Activated CD4-positive, alpha-beta memory T cell treated with anti-CD3 and anti-CD28 coated beads for 36 hours (primary cell): Measurements from ENCODE around the gene CAV2. TPM values are rescaled to one million over a fixed set of nuclear protein-coding genes. Genes with fewer than 3 reads are reported as not detected.

ENCODE experiments used
- CTCF ChIA-PET: fragments of 350-600 bp; sonication (Branson Sonifier 250); formaldehyde crosslinking; loops from one replicate; lab custom pipeline; 2021; ENCODE audit warnings: antibody characterized with exemption, inconsistent platforms; lab: Charles Lee
- POLR2A ChIA-PET: fragments of 350-600 bp; sonication (Branson Sonifier 250); formaldehyde crosslinking; loops from one replicate; lab custom pipeline; 2021; ENCODE audit warnings: antibody characterized with exemption; lab: Charles Lee
- DNase-seq: peaks from one replicate; pipeline ENCODE4 v3.0.0-alpha.2; 2020
- H3K27ac Mint-ChIP-seq: one replicate; pipeline ENCODE4 v1.8.0; 2021; ENCODE audit warnings: mixed read lengths
- H3K27me3 Mint-ChIP-seq: one replicate; pipeline ENCODE4 v1.8.0; 2021; ENCODE audit warnings: mixed read lengths
- H3K36me3 Mint-ChIP-seq: one replicate; pipeline ENCODE4 v1.8.0; 2021; ENCODE audit warnings: mixed read lengths
- H3K4me1 Mint-ChIP-seq: one replicate; pipeline ENCODE4 v1.8.0; 2021; ENCODE audit warnings: low read depth, mixed read lengths
- H3K4me3 Mint-ChIP-seq: one replicate; pipeline ENCODE4 v1.8.0; 2021; ENCODE audit warnings: mild to moderate bottlenecking, mixed read lengths
- H3K9me3 Mint-ChIP-seq: one replicate; pipeline ENCODE4 v1.8.0; 2021; ENCODE audit warnings: mixed read lengths
- intact Hi-C: fragments of 100-400 bp; cut with micrococcal nuclease; formaldehyde crosslinking; loops from one replicate; pipeline ENCODE4 v1.15.1; 2023
- total RNA-seq, 2 experiments: library from RNA; stranded (reverse); gene quantifications; one replicate each; pipeline ENCODE4 v1.2.3, GENCODE V29; 2021

CAV2 gene
- total RNA-seq, 2 experiments from 2014 or later = not detected

- DNase-seq = peak; percentile 76
- intact Hi-C loops = no loop called here
- ChIA-PET CTCF (interaction anchor here (0.5 kb wide), 1 partner anchor 395 kb away, joined by 3 read pairs; no protein-coding TSS in a partner anchor), POLR2A (no interaction called here)
- H3K9me3 Mint-ChIP-seq = no peaks in the 10 kb centered on the region
- no peaks in the 10 kb centered on the region for H3K36me3 Mint-ChIP-seq
- peaks cover 42% of the 10 kb centered on the region for H3K27me3 Mint-ChIP-seq
- H3K4me1 Mint-ChIP-seq = peaks cover 10% of the 10 kb centered on the region
- H3K27ac Mint-ChIP-seq = no peak overlapping the region
- H3K4me3 Mint-ChIP-seq = peak overlapping the region; percentile 12
Observed at GRCh38 chr7:116500078-116500853, 728 bp downstream of the CAV2 start.

- Mint-ChIP-seq H3K4me1 (peaks cover 10% of the 10 kb centered on the region), H3K27me3 (peaks cover 49% of the 10 kb centered on the region), H3K36me3 (no peaks in the 10 kb centered on the region), H3K9me3 (no peaks in the 10 kb centered on the region), H3K27ac (no peak overlapping the region), H3K4me3 (no peak overlapping the region)
- ChIA-PET CTCF (interaction anchor here (1.6 to 1.8 kb wide), 3 partner anchors 24 to 243 kb away, joined by 3 to 10 read pairs (median 6); no protein-coding TSS in a partner anchor), POLR2A (interaction anchor here (1.4 kb wide), 1 partner anchor 25 kb away, joined by 3 read pairs; no protein-coding TSS in a partner anchor)
- intact Hi-C loops = no loop called here
- no peak for DNase-seq
Observed at GRCh38 chr7:116501425-116502167, 2.1 kb downstream of the CAV2 start.

- Mint-ChIP-seq H3K4me1 (peaks cover 10% of the 10 kb centered on the region), H3K27me3 (peaks cover 50% of the 10 kb centered on the region), H3K4me3 (no peak overlapping the region), H3K36me3 (no peaks in the 10 kb centered on the region), H3K27ac (no peak overlapping the region), H3K9me3 (no peaks in the 10 kb centered on the region)
- ChIA-PET POLR2A (interaction anchor here (1.4 kb wide), 1 partner anchor 24 kb away, joined by 3 read pairs; no protein-coding TSS in a partner anchor), CTCF (interaction anchor here (1.6 to 1.8 kb wide), 3 partner anchors 23 to 244 kb away, joined by 3 to 10 read pairs (median 6); no protein-coding TSS in a partner anchor)
- DNase-seq = no peak
- intact Hi-C loops = no loop called here
Observed at GRCh38 chr7:116502201-116503096, 2.9 kb downstream of the CAV2 start.

GRCh38 chr7:116503835-116504234 is 4.3 kb downstream of the CAV2 start:
- no peaks in the 10 kb centered on the region for H3K36me3 Mint-ChIP-seq
- intact Hi-C loops = no loop called here
- H3K9me3 Mint-ChIP-seq = no peaks in the 10 kb centered on the region
- CTCF ChIA-PET = interaction anchor here (0.7 kb wide), 1 partner anchor 23 kb away, joined by 4 read pairs; no protein-coding TSS in a partner anchor
- H3K4me3 Mint-ChIP-seq = no peak overlapping the region
- peaks cover 44% of the 10 kb centered on the region for H3K27me3 Mint-ChIP-seq
- no peak for DNase-seq
- H3K27ac Mint-ChIP-seq = no peak overlapping the region
- POLR2A ChIA-PET = no interaction called here
- peaks cover 10% of the 10 kb centered on the region for H3K4me1 Mint-ChIP-seq

- no peaks in the 10 kb centered on the region for H3K9me3 Mint-ChIP-seq
- CTCF ChIA-PET = no interaction called here
- no peak for DNase-seq
- POLR2A ChIA-PET = no interaction called here
- H3K27me3 Mint-ChIP-seq = peaks cover 37% of the 10 kb centered on the region
- H3K36me3 Mint-ChIP-seq = no peaks in the 10 kb centered on the region
- intact Hi-C loops = no loop called here
- H3K4me3 Mint-ChIP-seq = no peak overlapping the region
- H3K27ac Mint-ChIP-seq = no peak overlapping the region
- peaks cover 7% of the 10 kb centered on the region for H3K4me1 Mint-ChIP-seq
Observed at GRCh38 chr7:116505278-116505677, 5.7 kb downstream of the CAV2 start.

GRCh38 chr7:116505823-116506222 is 6.3 kb downstream of the CAV2 start:
- ChIA-PET POLR2A (no interaction called here), CTCF (no interaction called here)
- Mint-ChIP-seq H3K4me1 (peaks cover 1% of the 10 kb centered on the region), H3K36me3 (no peaks in the 10 kb centered on the region), H3K27ac (no peak overlapping the region), H3K9me3 (no peaks in the 10 kb centered on the region), H3K27me3 (peaks cover 32% of the 10 kb centered on the region), H3K4me3 (no peak overlapping the region)
- intact Hi-C loops = no loop called here
- DNase-seq = no peak

GRCh38 chr7:116509982-116510579 is 10.5 kb downstream of the CAV2 start:
- no peaks in the 10 kb centered on the region for H3K36me3 Mint-ChIP-seq
- no peak overlapping the region for H3K4me3 Mint-ChIP-seq
- DNase-seq = no peak
- no peaks in the 10 kb centered on the region for H3K9me3 Mint-ChIP-seq
- intact Hi-C loops = loop anchor here (5.0 kb wide), 1 partner anchor 193 kb away; no protein-coding TSS in a partner anchor
- peaks cover 18% of the 10 kb centered on the region for H3K4me1 Mint-ChIP-seq
- POLR2A ChIA-PET = no interaction called here
- CTCF ChIA-PET = no interaction called here
- H3K27ac Mint-ChIP-seq = no peak overlapping the region
- peaks cover 21% of the 10 kb centered on the region for H3K27me3 Mint-ChIP-seq

- CTCF ChIA-PET = interaction anchor here (1.1 kb wide), 2 partner anchors 15 to 80 kb away, joined by 3 to 4 read pairs; no protein-coding TSS in a partner anchor
- no peaks in the 10 kb centered on the region for H3K9me3 Mint-ChIP-seq
- POLR2A ChIA-PET = no interaction called here
Observed at GRCh38 chr7:116510795-116511194, 11.3 kb downstream of the CAV2 start.

GRCh38 chr7:116511552-116512519 is 12.3 kb downstream of the CAV2 start:
- ChIA-PET POLR2A (no interaction called here), CTCF (interaction anchor here (1.1 kb wide), 2 partner anchors 14 to 79 kb away, joined by 3 to 4 read pairs; no protein-coding TSS in a partner anchor)
- peak; percentile 24 for DNase-seq
- Mint-ChIP-seq H3K9me3 (no peaks in the 10 kb centered on the region), H3K4me3 (peak overlapping the region; percentile 54), H3K36me3 (no peaks in the 10 kb centered on the region), H3K4me1 (peaks cover 18% of the 10 kb centered on the region), H3K27ac (no peak overlapping the region), H3K27me3 (peaks cover 17% of the 10 kb centered on the region)
- intact Hi-C loops = loop anchor here (5.0 kb wide), 1 partner anchor 195 kb away; no protein-coding TSS in a partner anchor

More at GRCh38 chr7:116510795-116511194, 11.3 kb downstream of the CAV2 start:
- intact Hi-C loops = loop anchor here (5.0 kb wide), 1 partner anchor 193 kb away; no protein-coding TSS in a partner anchor
- peaks cover 16% of the 10 kb centered on the region for H3K27me3 Mint-ChIP-seq
- H3K4me1 Mint-ChIP-seq = peaks cover 18% of the 10 kb centered on the region
- no peaks in the 10 kb centered on the region for H3K36me3 Mint-ChIP-seq
- DNase-seq = no peak
- no peak overlapping the region for H3K4me3 Mint-ChIP-seq
- no peak overlapping the region for H3K27ac Mint-ChIP-seq

- peaks cover 16% of the 10 kb centered on the region for H3K27me3 Mint-ChIP-seq
- POLR2A ChIA-PET = no interaction called here
- CTCF ChIA-PET = no interaction called here
- no peak for DNase-seq
- peaks cover 18% of the 10 kb centered on the region for H3K4me1 Mint-ChIP-seq
- intact Hi-C loops = loop anchor here (5.0 kb wide), 1 partner anchor 195 kb away; no protein-coding TSS in a partner anchor
- no peaks in the 10 kb centered on the region for H3K36me3 Mint-ChIP-seq
- no peak overlapping the region for H3K4me3 Mint-ChIP-seq
- H3K9me3 Mint-ChIP-seq = no peaks in the 10 kb centered on the region
- no peak overlapping the region for H3K27ac Mint-ChIP-seq
Observed at GRCh38 chr7:116512520-116513188, 13.1 kb downstream of the CAV2 start.
